Activated naive CD4-positive, alpha-beta T cell treated with anti-CD3 and anti-CD28 coated beads, Interleukin-2, amount 50 U/mL, for 16 hours (primary cell): ENCODE measurements around the gene NOS3.

Source experiments
- DNase-seq: peaks from one replicate; pipeline ENCODE4 v3.0.0-alpha.2; 2020

Gene NOS3

DNA sequence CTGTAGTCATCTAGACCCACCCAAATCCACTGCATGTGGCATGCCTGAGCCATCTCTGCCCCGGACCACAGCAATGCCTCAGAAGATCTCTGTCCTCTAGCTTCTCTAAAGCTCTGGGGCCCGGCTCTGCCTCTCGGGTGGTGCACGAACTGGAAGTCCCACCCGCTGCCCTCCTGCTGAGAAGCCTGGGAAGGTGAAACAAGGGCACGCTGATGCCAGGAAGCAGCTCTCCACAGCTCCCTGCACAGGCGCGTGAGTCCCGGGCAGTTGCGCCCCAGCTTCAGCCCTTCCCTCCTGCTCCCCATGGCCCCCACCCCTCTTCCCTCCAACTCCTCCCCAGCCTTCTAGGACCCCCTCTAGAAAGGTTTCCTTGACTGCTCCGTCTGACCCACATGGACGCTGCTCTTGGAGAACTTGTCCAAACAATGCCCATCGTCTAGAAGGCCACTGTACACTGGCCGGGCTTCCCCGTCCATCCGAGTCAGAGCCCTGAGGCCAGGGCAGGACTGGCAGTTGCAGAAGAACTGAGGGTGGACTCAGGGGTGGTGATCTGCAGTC, 25.5 kb upstream of the NOS3 start:
- DNase-seq = no peak

GRCh38 chr7:150966002-150966401, 24.8 kb upstream of the NOS3 start:
- no peak for DNase-seq

GRCh38 chr7:150967349-150967748, 23.5 kb upstream of the NOS3 start:
- DNase-seq = no peak

- DNase-seq = no peak
These were observed 22.6 kb upstream of the NOS3 start for GRCh38 chr7:150968056-150968733.

DNA sequence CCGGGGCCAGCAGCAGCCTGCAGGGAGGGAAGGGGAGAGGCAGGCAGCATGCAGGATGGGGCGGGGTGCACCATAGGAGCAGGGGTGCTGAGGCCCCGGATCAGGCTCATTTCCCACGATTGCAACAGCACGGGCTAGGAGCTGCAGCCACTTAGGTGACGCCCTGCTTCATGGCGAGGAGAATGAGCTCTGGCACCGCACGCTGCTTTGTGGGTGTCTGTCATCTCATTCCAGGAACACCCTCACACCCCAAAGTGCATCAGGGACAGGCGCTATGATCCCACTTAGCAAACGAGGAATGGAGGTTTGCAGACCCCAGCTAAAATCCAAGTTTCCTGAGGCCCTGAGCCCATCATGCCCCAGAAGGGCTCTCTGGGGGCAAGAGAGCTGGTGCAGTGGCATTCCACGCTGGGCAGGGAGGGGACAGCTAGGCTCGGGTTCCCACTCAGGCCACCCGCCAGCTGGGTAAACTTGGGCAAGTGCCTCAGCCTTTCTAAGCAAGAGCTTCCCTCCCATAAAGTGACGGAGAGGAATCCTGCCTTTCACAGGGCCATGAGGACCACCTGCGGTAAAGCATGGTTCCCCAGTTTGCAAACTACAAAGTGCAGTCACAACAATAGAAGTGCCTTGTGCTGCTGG, 22.0 kb upstream of the NOS3 start:
- no peak for DNase-seq

DNA sequence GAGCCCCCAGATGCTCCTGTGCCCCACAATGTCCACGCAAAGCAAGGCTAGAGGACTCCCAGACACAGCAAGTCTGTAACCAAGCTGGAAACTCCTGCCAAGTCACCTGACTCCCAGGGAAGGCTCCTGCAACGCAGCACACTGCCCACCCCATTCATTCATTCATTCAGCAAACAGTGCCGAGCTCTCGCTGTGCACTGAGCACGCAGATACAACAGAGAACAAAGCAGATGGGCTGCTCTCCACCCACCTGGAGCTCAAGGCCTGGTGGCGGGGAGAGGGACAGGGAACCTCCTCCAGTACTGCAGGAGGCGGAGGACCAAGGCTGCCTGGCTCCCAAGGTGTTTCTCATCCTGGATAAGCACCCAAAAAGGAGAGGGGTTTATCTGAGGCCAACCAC, 21.3 kb upstream of the NOS3 start:
- DNase-seq = no peak

GRCh38 chr7:150970424-150970823, 20.4 kb upstream of the NOS3 start:
- no peak for DNase-seq

DNA sequence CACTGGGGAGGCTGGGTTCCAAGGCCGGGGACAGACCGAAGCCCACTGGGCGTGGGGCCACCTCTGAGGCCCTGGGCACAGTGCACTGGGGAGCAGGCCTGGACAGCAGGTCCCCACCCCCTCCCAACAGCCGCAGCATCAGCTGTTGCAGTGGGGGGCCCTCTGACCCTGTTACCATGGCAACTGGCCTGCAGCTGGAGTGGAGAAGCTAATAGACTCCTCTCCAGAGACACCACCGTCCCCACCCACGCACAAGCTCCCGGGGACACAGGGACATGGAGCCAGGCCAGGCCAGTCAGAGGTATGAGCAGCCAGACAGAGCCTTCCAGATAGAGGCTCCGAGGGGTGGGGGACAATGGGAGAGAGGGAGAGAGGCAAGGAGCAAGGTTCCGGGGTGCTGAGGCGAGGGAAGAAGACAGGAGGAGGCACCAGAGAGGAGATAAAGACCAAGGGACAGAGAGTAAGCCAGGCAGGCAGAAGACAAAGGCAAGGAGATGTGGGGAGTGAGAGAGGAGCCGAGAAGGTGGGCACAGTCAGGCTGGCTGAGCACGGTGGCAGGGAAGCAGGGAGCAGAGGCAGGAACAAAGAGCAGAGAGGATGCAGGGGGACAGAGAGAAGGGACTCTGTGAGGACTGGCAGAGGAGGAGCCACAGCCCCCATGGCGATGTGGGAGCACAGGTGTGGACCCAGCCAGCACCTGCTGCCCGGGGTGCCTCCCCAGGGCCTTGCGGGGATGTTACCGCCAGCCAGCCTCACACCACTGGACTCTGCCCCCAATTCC, 19.4 kb upstream of the NOS3 start:
- no peak for DNase-seq

GRCh38 chr7:150972023-150972468, 18.8 kb upstream of the NOS3 start:
- no peak for DNase-seq

- no peak for DNase-seq
These were observed 18.1 kb upstream of the NOS3 start for GRCh38 chr7:150972741-150973140.

GRCh38 chr7:150973571-150974451, 17.0 kb upstream of the NOS3 start:
- DNase-seq = no peak

- peak; percentile 77 for DNase-seq
These were observed 16.1 kb upstream of the NOS3 start for GRCh38 chr7:150974468-150975391.

- no peak for DNase-seq
These were observed 15.1 kb upstream of the NOS3 start for GRCh38 chr7:150975536-150976319.

- DNase-seq = no peak
These were observed 14.1 kb upstream of the NOS3 start for GRCh38 chr7:150976529-150977381.

GRCh38 chr7:150977382-150978125, 13.3 kb upstream of the NOS3 start:
- DNase-seq = no peak

DNA sequence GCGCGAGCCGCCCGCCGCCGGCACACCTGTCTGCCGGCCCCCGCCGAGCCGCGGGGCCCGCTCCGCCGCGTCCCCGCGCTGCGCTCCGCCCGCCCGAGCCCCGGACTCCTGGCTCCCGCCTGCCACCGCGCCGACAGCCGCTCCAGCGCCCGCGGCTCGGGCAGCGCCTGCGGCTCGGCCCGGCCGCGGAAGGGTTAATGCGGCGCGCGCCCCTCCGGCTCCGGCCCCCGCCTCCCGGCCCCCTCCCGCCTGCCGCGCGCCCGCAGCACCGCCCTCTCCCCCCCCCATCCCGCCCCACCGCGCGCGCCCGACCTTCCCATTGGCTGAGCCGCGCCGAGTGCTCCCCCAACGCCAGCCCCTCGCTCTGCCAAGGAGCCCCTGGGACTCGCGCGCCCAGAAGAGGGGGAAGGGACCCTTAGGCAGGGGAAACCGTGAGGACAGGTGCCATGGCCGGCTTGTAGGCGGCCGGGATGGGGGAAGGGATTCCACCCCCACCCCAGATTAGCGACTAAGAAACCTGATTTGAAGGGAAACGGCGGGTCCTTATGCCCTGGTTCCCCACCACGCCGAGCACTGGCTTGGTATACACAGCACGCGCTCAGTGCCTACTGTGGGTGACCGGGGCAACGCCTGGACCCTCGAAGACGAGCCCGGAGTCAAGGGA, 12.6 kb upstream of the NOS3 start, which contains the start of gene KCNH2:
KCNH2 (minus strand) TSS at position 196 of the 664 bp plus-strand sequence. CDS start 408 bp downstream, outside the sequence.
- peak; percentile 35 for DNase-seq

- DNase-seq = no peak
These were observed 11.0 kb upstream of the NOS3 start for GRCh38 chr7:150979713-150980390.

DNA sequence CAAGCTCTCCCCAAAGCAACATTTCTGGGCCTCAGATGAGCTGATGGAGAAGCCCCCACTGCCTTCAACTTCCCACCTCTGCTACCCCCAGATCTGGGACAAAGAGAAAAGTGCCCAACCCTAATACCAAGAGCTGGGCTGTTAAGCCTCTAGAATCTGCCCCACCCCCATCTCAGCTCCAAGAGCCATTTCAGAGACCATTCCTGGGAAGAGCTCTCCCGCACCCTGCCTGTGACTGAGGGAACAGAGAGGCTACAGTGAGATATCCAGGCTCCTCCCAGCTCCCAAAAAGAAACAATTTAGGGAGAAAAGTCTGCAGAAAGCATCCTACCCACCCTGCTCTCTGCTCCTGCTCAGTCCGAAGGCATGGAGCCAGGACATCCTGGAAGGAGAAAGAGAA, 10.2 kb upstream of the NOS3 start:
- no peak for DNase-seq
